GM21423 (cell line): ENCODE measurements around the gene OTOF.
"Not testable (repeated sequence)": the region's sequence is repeated elsewhere in the genome, so short reads cannot be mapped to it uniquely, and the experiment has no call there.

ENCODE experiments used
- ATAC-seq: cut with Tn5 transposase; IDR thresholded peaks from one replicate; pipeline ENCODE4 v1.9.1; 2021; ENCODE audit warnings: mild to moderate bottlenecking, moderate library complexity; ENCODE audit not compliant: unreplicated experiment

OTOF gene

DNA sequence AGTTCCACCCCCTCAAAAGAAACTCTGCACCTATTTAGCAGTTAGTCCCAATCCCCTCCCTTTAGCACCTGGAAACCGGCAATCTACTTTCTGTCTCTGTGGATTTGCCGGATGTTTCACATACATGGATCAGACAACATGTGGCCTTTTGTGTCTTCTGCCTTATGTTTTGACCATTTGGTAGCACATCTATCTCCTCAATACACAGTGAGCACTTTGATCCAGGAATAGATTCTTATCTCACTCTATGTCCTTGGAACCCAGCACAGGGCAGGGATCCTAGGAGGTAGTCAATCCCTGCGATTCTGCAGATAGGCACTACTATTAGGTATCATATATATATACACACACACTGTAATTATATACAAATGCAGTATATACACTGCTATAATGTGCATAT, 3.8 kb upstream of the OTOF start:
- no peak for ATAC-seq

- no peak for ATAC-seq
These were observed 2.9 kb upstream of the OTOF start for GRCh38 chr2:26480566-26481423.

GRCh38 chr2:26479789-26480565, 2.1 kb upstream of the OTOF start:
- no peak for ATAC-seq

GRCh38 chr2:26479131-26479788, 1.3 kb upstream of the OTOF start:
- no peak for ATAC-seq

GRCh38 chr2:26478366-26478765, 442 bp upstream of the OTOF start:
- ATAC-seq, result no peak

- ATAC-seq, result no peak
These were observed 606 bp downstream of the OTOF start for GRCh38 chr2:26477126-26477910.

- ATAC-seq, result no peak
These were observed 2.0 kb downstream of the OTOF start for GRCh38 chr2:26475832-26476501.

DNA sequence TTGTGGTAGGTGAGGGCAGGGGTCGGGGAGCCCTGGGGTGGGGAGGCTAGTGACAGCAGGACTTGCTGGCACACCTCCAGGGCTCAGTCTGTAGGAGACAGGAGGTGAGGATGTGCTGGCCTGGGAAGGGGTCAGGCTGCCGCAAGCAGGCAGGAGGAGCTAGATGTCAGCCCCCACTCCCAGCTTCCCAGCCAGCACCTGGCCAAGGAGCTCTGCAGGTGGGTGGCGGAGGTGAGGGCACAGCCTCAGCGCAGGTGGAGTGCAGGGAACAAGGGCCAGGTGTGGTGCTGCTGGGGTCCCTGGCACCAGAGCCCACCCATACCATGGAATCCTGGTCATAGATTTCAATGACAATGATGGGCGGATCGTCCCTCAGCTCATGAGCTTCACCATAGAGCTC, 2.9 kb downstream of the OTOF start:
- ATAC-seq, result no peak

DNA sequence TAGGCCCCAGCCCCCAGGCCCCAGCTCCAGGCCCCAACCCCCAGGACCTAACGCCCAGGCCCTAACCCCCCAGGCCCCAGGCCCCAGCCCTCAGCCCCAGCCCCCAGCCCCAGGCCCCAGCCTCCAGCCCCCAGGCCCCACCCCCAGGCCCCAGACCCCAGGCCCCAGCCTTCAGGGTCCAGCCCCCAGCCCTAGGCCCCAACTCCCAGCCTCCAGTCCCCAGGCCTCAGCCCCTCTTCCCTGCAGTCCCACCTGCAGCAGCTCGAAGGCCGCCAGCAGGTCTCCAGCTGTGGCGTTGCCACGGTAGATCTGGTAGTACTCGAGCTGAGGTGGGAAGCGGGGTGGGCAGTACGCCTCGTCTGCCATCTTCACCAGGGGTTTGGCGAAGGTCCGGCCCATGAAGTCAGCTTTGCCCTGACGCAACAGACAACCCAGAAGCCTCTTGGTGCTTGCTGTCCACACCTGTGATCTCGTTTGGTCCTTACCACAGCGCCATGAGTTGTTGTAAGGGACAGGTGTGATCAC, 3.6 kb downstream of the OTOF start:
- no peak for ATAC-seq

GRCh38 chr2:26473796-26474195, 4.1 kb downstream of the OTOF start:
- no peak for ATAC-seq

GRCh38 chr2:26472821-26473655, 4.9 kb downstream of the OTOF start:
- ATAC-seq, result no peak

GRCh38 chr2:26471766-26472706, 5.9 kb downstream of the OTOF start:
- ATAC-seq, result no peak

DNA sequence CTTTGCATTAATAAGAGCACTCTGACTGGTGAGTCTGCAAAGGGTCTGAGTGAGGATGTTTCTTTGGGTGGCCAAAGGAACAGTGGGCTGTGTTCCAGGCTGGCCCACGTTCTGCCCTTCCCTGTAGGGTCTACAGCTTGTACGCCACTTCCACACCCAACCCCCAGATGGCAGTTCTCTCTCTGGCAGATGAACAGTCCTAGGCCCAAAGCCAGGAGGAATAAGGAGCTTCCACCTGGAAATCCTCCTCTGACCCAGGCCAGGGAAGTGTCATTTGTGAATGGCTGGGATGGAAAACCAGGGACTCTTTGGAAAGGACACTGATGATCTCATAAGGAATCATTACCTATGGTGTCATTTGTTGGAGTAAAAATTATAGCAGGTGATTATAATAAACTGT, 6.6 kb downstream of the OTOF start:
- ATAC-seq, result no peak

- no peak for ATAC-seq
These were observed 7.2 kb downstream of the OTOF start for GRCh38 chr2:26470601-26471260.

DNA sequence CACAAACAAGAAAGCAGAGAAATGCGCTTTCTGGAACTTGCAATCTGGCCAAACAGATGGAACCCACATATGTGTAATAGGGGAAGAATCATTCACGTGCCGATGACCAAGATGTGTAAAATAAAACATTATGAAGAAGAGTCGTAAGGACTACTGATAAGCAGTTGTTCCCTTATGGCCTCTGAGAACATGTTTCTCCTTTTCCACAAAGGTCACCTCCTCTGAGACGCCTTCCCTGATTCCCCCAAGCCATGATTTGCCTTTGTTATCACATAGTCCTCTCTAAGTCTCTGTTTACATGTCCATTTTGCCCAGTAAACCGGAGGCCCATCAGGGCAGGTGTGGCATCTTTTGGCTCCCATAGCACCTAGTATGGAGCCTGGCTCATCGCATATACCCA, 8.0 kb downstream of the OTOF start:
- no peak for ATAC-seq

- ATAC-seq, result no peak
These were observed 8.7 kb downstream of the OTOF start for GRCh38 chr2:26469092-26469710.

GRCh38 chr2:26468544-26468943, 9.4 kb downstream of the OTOF start:
- not testable (repeated sequence) for ATAC-seq
